Measurements from ENCODE around the gene TNFRSF18. TPM values are rescaled to one million over a fixed set of nuclear protein-coding genes. Genes with fewer than 3 reads are reported as not detected.

The TNFRSF18 gene
- total and polyA plus RNA-seq, 2 donors (not counting 1 experiment from before 2014, with no cell fraction given): 10.1 to 33.5 TPM

DNA sequence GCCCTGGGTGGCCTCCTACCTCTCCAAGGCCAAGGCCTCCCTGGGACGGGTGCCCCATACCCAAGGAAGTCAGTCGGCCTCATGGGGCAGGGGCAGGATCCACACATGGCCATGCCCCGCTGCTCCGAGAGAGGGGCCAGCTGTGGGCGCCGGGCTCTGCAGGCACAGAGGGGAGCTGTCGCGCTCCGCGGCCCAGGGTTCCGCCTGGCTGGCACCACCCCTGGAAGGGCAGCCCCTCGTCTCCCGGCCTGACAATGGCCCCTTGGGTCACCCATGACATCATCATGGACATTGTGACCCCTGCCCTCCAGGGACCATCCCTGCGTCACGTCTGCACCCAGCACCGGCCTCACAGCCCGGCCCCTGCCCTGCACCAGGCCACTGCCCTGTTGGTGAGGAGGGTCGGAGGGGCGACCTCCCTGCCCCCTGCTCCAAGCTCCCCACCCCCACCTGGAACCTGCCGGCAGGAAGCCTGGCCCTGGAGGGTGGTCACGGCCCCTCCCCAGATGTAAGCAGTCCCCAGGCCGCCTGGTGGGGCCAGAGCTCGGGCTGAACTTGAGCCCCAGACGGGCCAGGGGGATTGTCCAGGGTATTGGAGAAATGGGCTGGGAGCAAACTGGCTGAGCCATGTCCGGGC is 26.9 kb downstream of the TNFRSF18 start:
- Histone ChIP-seq H2AFZ (ENCODE audit: insufficient read depth, low read depth, low read length, poor library complexity, severe bottlenecking) (no peak overlapping the region), H3K4me2 (replicated peaks; ENCODE audit: low read depth, low read length, poor library complexity, severe bottlenecking) (peak overlapping the region; percentile 12), H3K36me3 (replicated peaks in 1 of 2; ENCODE audit: control extremely low read depth in 1 of 2, control insufficient read depth in 1 of 2, extremely low read depth in 1 of 2, insufficient read depth in 2 of 2, low read length in 1 of 2) (no peaks in the 10 kb centered on the region), H3K27ac (ENCODE audit: low read length in 2 of 2) (no peak overlapping the region), H3K4me3 (ENCODE audit: control extremely low read depth in 1 of 5, extremely low read depth in 1 of 5, insufficient read depth in 1 of 5, low read depth in 2 of 5, low read length in 4 of 5) (no peak overlapping the region), H4K20me1 (ENCODE audit: control insufficient read depth, insufficient read depth, low read length, poor library complexity, severe bottlenecking) (no peaks in the 10 kb centered on the region), H3K4me1 (ENCODE audit: control insufficient read depth in 2 of 2, insufficient read depth in 2 of 2, low read length in 2 of 2) (peaks cover 14 to 31% of the 10 kb centered on the region in 2 donors), H3K9ac (ENCODE audit: low read length) (no peak overlapping the region), H3K27me3 (replicated peaks in 1 of 4; ENCODE audit: control extremely low read depth in 1 of 4, control insufficient read depth in 3 of 4, insufficient read depth in 4 of 4, low read length in 3 of 4) (peaks cover 0 to 66% (median 20%) of the 10 kb centered on the region in 4 experiments), H3K9me3 (ENCODE audit: control extremely low read depth in 1 of 3, control insufficient read depth in 2 of 3, insufficient read depth in 1 of 3, low read length in 2 of 3) (peaks cover 0 to 17% (median 0%) of the 10 kb centered on the region in 3 donors), H3K79me2 (ENCODE audit: control insufficient read depth, insufficient read depth, low read length) (no peaks in the 10 kb centered on the region)
- H3K27ac Mint-ChIP-seq: no peak overlapping the region
- DNase-seq (no peak), ATAC-seq (ENCODE audit: low read depth) (peak; percentile 29)
- 33% methylated on average over 24 of the region's 25 CpGs for WGBS (ENCODE audit: insufficient coverage)
- H3K27me3 Mint-ChIP-seq: peaks cover 21% of the 10 kb centered on the region
- POLR2A ChIA-PET: interaction anchor here (0.9 kb wide), 1 partner anchor 8 kb away, joined by 7 read pairs; no protein-coding TSS in a partner anchor
- H3K4me3 Mint-ChIP-seq: no peak overlapping the region
- TF ChIP-seq, protein P1, sequence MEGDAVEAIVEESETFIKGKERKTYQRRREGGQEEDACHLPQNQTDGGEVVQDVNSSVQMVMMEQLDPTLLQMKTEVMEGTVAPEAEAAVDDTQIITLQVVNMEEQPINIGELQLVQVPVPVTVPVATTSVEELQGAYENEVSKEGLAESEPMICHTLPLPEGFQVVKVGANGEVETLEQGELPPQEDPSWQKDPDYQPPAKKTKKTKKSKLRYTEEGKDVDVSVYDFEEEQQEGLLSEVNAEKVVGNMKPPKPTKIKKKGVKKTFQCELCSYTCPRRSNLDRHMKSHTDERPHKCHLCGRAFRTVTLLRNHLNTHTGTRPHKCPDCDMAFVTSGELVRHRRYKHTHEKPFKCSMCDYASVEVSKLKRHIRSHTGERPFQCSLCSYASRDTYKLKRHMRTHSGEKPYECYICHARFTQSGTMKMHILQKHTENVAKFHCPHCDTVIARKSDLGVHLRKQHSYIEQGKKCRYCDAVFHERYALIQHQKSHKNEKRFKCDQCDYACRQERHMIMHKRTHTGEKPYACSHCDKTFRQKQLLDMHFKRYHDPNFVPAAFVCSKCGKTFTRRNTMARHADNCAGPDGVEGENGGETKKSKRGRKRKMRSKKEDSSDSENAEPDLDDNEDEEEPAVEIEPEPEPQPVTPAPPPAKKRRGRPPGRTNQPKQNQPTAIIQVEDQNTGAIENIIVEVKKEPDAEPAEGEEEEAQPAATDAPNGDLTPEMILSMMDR (IDR thresholded peaks at IDR 0.05): no peak
- no peak for TF ChIP-seq EZH2 (IDR thresholded peaks at IDR 0.05; ENCODE audit: borderline replicate concordance, insufficient read depth, low read depth, low read length, poor library complexity, severe bottlenecking)
- peaks cover 29% of the 10 kb centered on the region for H3K4me1 Mint-ChIP-seq
- intact Hi-C loops (cut with micrococcal nuclease): no loop called here
- CTCF ChIA-PET: no interaction called here
- H3K9me3 Mint-ChIP-seq (ENCODE audit: insufficient read depth): no peaks in the 10 kb centered on the region

DNA sequence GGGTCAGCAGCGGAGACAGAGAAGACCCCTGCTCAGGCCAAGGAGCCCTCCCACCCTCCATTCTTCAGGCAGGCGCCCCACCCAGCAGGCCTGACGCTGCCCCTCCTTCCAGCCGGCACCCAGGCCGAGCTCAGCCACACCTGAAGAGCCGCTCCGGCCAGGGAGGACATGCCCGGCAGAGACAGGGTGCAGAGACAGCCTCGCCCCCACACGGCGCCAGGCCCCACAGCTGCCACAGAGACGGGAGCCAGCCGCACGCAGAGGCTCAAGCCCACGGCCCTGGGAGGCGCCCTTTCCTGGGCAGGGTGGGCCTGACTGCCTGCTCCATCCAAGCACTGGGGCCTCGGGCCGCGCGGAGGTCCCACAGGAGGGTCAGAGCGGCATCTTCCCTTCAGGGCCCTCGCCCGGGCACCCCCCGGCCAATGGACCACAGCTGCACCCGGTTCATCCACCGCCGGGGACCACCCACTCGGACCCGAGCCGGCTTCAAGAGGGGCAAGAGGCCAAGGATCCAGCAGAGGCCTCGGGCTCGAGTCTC is 27.5 kb downstream of the TNFRSF18 start:
- DNase-seq (no peak), ATAC-seq (ENCODE audit: low read depth) (no peak)
- Mint-ChIP-seq H3K27me3 (peaks cover 21% of the 10 kb centered on the region), H3K4me3 (no peak overlapping the region), H3K4me1 (peaks cover 33% of the 10 kb centered on the region), H3K27ac (no peak overlapping the region), H3K9me3 (ENCODE audit: insufficient read depth) (no peaks in the 10 kb centered on the region)
- TF ChIP-seq, protein P1 (IDR thresholded peaks at IDR 0.05): no peak
- no peak for TF ChIP-seq EZH2 (IDR thresholded peaks at IDR 0.05; ENCODE audit: borderline replicate concordance, insufficient read depth, low read depth, low read length, poor library complexity, severe bottlenecking)
- Histone ChIP-seq H3K4me3 (ENCODE audit: control extremely low read depth in 1 of 5, extremely low read depth in 1 of 5, insufficient read depth in 1 of 5, low read depth in 2 of 5, low read length in 4 of 5) (no peak overlapping the region), H3K4me1 (ENCODE audit: control insufficient read depth in 2 of 2, insufficient read depth in 2 of 2, low read length in 2 of 2) (peaks cover 20 to 37% of the 10 kb centered on the region in 2 donors), H3K4me2 (replicated peaks; ENCODE audit: low read depth, low read length, poor library complexity, severe bottlenecking) (peak overlapping the region; percentile 12), H3K36me3 (replicated peaks in 1 of 2; ENCODE audit: control extremely low read depth in 1 of 2, control insufficient read depth in 1 of 2, extremely low read depth in 1 of 2, insufficient read depth in 2 of 2, low read length in 1 of 2) (no peaks in the 10 kb centered on the region), H3K27ac (ENCODE audit: low read length in 2 of 2) (no peak overlapping the region), H3K27me3 (replicated peaks in 1 of 4; ENCODE audit: control extremely low read depth in 1 of 4, control insufficient read depth in 3 of 4, insufficient read depth in 4 of 4, low read length in 3 of 4) (peaks cover 0 to 68% (median 22%) of the 10 kb centered on the region in 4 experiments), H2AFZ (ENCODE audit: insufficient read depth, low read depth, low read length, poor library complexity, severe bottlenecking) (no peak overlapping the region), H3K79me2 (ENCODE audit: control insufficient read depth, insufficient read depth, low read length) (no peaks in the 10 kb centered on the region), H3K9ac (ENCODE audit: low read length) (no peak overlapping the region), H4K20me1 (ENCODE audit: control insufficient read depth, insufficient read depth, low read length, poor library complexity, severe bottlenecking) (no peaks in the 10 kb centered on the region), H3K9me3 (ENCODE audit: control extremely low read depth in 1 of 3, control insufficient read depth in 2 of 3, insufficient read depth in 1 of 3, low read length in 2 of 3) (peaks cover 0 to 17% (median 0%) of the 10 kb centered on the region in 3 donors)
- 81% methylated on average over 31 of the region's 32 CpGs for WGBS (ENCODE audit: insufficient coverage)
- ChIA-PET CTCF (no interaction called here), POLR2A (no interaction called here)
- intact Hi-C loops (cut with micrococcal nuclease): no loop called here
